ENCODE measurements around the gene NCKIPSD. TPM values are rescaled to one million over a fixed set of nuclear protein-coding genes. Genes with fewer than 3 reads are reported as not detected.
A peak's percentile ranks its signal among the peaks of the same experiment; 100 is the strongest.
"Not testable (repeated sequence)": the region's sequence is repeated elsewhere in the genome, so short reads cannot be mapped to it uniquely, and the experiment has no call there.

NCKIPSD gene
- 10 to 100 TPM; 51.7 to 97.7 TPM for total RNA-seq

DNA sequence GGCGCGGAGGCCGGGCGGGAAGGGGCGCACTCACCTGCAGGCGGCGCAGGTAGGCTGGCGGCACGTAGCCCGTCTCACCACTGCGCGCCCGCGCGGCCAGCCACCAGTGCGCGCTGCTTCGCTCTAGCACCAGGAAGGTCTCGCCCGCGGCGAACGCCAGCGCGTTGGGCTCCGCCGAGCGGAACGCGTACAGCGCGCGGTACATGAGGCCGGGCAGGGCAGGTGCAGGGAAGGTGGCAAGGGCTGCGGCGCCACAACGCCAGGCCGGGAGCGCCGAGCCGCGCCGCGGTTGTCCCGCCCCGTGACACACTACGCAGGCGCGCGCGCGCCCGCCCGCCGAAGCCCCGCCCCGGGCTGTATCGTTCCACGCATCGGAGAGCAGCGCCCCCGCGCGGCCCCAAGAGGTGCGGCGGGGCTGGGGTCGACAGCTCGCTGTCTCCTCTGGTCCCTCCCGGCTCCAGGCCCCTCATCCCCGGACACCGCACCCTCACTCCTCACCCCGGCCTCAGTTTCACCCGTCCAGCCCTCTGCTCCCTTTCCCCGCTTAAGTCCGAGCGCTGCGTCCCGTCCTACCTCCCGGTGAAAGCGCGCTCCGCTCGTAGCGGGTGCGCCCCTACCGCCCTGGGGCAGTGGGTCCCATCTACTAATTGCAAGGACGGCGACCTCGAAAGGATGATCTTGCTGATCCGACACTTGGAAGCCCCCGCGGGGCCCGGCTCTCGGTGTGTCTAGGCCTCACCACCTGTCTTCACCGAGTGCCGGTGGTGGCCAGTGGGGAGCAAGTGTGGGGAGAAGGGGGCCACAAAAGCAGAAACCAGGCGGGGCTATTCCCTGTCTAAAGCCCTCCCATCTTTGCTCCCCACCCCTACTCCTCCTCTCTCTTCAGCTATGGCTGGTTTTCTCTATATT lies at the start of gene NCKIPSD:
Gene NCKIPSD (minus strand): TSS at position 313 of the 909 bp plus-strand sequence. CDS start 108 bp downstream, at position 205.
- TF ChIP-seq, protein P1, sequence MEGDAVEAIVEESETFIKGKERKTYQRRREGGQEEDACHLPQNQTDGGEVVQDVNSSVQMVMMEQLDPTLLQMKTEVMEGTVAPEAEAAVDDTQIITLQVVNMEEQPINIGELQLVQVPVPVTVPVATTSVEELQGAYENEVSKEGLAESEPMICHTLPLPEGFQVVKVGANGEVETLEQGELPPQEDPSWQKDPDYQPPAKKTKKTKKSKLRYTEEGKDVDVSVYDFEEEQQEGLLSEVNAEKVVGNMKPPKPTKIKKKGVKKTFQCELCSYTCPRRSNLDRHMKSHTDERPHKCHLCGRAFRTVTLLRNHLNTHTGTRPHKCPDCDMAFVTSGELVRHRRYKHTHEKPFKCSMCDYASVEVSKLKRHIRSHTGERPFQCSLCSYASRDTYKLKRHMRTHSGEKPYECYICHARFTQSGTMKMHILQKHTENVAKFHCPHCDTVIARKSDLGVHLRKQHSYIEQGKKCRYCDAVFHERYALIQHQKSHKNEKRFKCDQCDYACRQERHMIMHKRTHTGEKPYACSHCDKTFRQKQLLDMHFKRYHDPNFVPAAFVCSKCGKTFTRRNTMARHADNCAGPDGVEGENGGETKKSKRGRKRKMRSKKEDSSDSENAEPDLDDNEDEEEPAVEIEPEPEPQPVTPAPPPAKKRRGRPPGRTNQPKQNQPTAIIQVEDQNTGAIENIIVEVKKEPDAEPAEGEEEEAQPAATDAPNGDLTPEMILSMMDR (IDR thresholded peaks at IDR 0.05): peak; percentile 87 to 93
- H3K4me1 ChIP-seq: peaks cover 0 to 42% of the 10 kb centered on the region in 2 donors
- DNase-seq (ENCODE audit: low spot score): peak; percentile 88
- peak within 1 kb of the TSS; percentile 85 to 91 for H3K27ac ChIP-seq
- H3K36me3 ChIP-seq: peaks cover 59% of the 10 kb centered on the region
- peak within 1 kb of the TSS; percentile 90 to 94 for H3K4me3 ChIP-seq
- no peaks in the 10 kb centered on the region for H3K27me3 ChIP-seq
- no peaks in the 10 kb centered on the region for H3K9me3 ChIP-seq

DNA sequence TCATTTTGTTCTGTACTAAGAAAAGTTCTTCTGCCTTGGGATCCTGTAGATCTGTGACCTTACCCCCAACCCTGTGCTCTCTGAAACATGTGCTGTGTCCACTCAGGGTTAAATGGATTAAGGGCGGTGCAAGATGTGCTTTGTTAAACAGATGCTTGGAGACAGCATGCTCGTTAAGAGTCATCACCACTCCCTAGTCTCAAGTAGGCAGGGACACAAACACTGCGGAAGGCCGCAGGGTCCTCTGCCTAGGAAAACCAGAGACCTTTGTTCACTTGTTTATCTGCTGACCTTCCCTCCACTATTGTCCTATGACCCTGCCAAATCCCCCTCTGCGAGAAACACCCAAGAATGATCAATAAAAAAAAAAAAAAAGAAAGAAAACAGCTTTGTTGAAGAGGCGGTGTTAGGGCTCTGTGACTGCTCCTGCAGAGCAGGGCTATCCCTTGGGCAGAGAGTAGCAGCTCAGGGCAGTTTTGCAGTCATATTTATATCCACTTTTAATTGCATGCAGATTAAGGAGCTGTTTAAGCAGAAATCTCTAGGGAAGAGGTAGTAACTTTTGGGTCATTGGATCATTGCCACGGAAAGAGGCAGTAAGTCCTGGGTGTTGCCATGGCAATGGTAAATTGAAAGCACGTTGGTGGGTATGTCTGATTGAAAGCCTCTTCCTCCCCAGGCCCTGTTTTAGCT lies 49.5 kb upstream of the NCKIPSD start:
- peaks cover 0 to 39% of the 10 kb centered on the region in 2 donors for H3K4me1 ChIP-seq
- not testable (repeated sequence) for H3K27me3 ChIP-seq; H3K9me3 ChIP-seq; DNase-seq (ENCODE audit: low spot score); H3K36me3 ChIP-seq; H3K27ac ChIP-seq; H3K4me3 ChIP-seq

DNA sequence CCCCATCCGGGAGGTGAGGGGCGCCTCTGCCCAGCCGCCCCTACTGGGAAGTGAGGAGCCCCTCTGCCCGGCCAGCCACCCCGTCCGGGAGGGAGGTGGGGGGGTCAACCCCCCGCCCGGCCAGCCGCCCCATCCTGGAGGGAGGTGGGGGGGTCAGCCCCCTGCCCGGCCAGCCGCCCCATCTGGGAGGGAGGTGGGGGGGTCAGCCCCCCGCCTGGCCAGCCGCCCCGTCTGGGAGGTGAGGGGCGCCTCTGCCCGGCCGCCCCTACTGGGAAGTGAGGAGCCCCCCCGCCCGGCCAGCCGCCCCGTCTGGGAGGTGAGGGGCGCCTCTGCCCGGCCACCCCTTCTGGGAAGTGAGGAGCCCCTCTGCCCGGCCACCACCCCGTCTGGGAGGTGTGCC lies 48.8 kb upstream of the NCKIPSD start:
- H3K36me3 ChIP-seq; H3K9me3 ChIP-seq; H3K27me3 ChIP-seq; H3K27ac ChIP-seq; DNase-seq (ENCODE audit: low spot score); H3K4me3 ChIP-seq: not testable (repeated sequence)
- peaks cover 0 to 32% of the 10 kb centered on the region in 2 donors for H3K4me1 ChIP-seq

DNA sequence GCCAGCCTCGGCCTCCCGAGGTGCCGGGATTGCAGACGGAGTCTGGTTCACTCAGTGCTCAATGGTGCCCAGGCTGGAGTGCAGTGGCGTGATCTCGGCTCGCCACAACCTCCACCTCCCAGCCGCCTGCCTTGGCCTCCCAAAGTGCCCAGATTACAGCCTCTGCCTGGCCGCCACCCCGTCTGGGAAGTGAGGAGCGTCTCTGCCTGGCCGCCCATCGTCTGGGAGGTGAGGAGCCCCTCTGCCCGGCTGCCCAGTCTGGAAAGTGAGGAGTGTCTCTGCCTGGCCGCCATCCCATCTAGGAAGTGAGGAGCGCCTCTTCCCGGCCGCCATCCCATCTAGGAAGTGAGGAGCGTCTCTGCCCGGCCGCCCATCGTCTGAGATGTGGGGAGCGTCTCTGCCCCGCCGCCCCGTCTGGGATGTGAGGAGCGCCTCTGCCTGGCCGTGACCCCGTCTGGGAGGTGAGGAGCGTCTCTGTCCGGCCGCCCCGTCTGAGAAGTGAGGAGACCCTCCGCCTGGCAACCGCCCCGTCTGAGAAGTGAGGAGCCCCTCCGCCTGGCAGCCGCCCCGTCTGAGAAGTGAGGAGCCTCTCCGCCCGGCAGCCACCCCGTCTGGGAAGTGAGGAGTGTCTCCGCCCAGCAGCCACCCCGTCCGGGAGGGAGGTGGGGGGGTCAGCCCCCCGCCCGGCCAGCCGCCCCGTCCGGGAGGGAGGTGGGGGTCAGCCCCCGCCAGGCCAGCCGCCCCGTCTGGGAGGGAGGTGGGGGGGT lies 48.2 kb upstream of the NCKIPSD start:
- not testable (repeated sequence) for DNase-seq (ENCODE audit: low spot score); H3K4me3 ChIP-seq; H3K36me3 ChIP-seq; H3K9me3 ChIP-seq; H3K27ac ChIP-seq; H3K27me3 ChIP-seq
- H3K4me1 ChIP-seq: peaks cover 0 to 26% of the 10 kb centered on the region in 2 donors

DNA sequence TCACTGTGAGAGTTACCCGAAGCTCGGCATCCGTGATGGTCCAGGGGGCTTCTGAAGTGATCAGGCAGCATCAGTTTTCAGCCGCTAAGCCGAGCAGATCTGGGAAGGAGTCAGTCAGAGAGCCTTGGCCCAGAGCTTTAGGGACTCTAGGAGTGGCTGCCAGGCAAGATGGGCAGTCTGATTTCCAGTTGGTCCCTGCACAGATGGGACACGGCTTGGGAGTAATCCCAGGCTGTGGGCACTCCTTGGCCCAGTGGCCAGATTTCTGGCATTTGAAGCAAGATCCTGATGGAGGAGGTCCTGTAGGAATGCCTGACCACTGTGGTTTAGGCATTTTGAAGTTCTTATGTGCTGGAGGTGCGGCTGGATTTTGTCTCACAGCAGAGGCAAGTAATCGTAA lies 41.8 kb upstream of the NCKIPSD start:
- Histone ChIP-seq H3K4me3 (no peak overlapping the region), H3K36me3 (no peaks in the 10 kb centered on the region), H3K27ac (no peak overlapping the region), H3K4me1 (no peaks in the 10 kb centered on the region), H3K9me3 (no peaks in the 10 kb centered on the region), H3K27me3 (no peaks in the 10 kb centered on the region)
- TF ChIP-seq, protein P1 (IDR thresholded peaks at IDR 0.05): no peak
- DNase-seq (ENCODE audit: low spot score): no peak

DNA sequence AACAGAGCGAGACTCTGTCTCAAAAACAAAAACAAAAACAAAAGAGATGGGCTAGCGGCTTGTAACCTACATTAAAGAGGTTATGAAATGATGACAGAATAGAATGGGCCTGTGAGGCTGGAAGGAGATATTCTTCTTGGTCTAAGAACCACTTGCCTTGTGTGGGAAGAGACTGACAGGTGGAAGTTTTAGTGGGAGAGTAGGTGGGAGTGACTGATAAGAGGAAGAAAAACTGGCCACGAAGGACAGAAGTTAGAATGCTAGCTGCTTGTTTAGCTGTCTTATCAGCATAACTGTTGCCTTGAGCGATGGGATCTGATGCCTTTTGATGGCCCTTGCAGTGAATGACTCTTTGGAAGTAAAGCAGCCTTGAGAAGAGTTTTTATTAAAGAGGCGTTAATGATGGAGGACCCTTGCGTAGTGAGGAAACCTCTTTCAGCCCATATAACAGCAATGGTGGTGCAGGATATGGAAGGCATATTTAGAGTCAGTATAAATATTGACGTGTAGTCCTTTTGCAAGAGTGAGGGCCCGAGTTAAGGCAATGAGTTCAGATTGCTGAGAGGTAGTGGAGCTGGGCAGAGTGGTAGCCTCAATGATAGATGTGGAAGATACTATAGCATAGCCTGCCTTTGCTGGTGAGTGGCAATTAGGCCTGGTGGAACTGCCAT lies 39.6 kb upstream of the NCKIPSD start:
- DNase-seq (ENCODE audit: low spot score); H3K27me3 ChIP-seq; H3K4me1 ChIP-seq; H3K36me3 ChIP-seq; H3K9me3 ChIP-seq; H3K27ac ChIP-seq; H3K4me3 ChIP-seq: not testable (repeated sequence)

DNA sequence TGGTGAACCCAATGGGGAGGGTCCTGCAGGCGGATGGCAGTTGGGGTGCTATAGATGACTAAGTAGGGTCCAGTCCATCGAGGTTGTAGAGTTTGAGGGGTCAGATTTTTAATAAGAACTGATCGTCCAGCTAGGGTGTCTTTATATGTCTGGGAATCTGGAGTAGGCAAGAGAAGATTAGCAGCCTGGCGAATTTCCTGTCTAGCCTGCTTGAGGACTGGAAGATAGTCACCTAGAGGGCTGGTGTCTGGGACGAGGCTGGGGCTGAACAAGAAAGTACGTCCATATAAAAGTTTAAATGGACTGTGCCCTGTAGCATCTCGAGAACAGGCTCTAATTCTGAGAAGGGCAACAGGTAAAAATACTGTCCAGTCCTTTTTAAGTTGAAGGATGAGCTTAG lies 38.0 kb upstream of the NCKIPSD start:
- H3K27me3 ChIP-seq: no peaks in the 10 kb centered on the region
- no peak overlapping the region for H3K4me3 ChIP-seq
- H3K4me1 ChIP-seq: no peaks in the 10 kb centered on the region
- H3K9me3 ChIP-seq: no peaks in the 10 kb centered on the region
- H3K27ac ChIP-seq: no peak overlapping the region
- TF ChIP-seq, protein P1 (IDR thresholded peaks at IDR 0.05): no peak
- H3K36me3 ChIP-seq: no peaks in the 10 kb centered on the region
- no peak for DNase-seq (ENCODE audit: low spot score)

DNA sequence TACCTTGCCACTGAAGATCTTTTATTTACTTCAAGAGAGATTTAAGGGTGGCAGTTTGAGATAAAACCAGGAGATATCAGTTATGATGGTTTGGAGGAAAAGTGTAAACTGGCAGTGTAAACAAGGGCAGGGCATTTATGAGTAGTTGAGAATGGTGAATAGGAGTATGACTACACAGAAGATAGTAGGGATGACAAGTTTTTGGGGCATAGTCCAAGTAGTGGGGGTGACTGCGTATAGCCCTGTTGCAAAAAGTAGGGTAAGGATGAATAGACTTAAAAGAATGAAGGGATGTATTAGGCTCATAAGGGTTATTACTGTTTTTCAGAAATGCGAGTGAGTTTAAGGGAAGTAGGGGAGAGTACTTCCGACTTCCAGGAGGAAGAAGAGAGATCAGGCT lies 37.6 kb upstream of the NCKIPSD start:
- not testable (repeated sequence) for H3K27me3 ChIP-seq; DNase-seq (ENCODE audit: low spot score); H3K27ac ChIP-seq; H3K4me3 ChIP-seq; H3K4me1 ChIP-seq; H3K9me3 ChIP-seq; H3K36me3 ChIP-seq

All from right atrium auricular region (tissue), 2 donors.